Endothelial cell (in vitro differentiated cells): ENCODE measurements around the gene FAM118B. TPM values are rescaled to one million over a fixed set of nuclear protein-coding genes. Genes with fewer than 3 reads are reported as not detected.

ENCODE experiments used
- DNase-seq: peaks from one replicate; pipeline ENCODE4 v3.0.0; 2021; ENCODE audit warnings: low spot score
- H3K27ac Mint-ChIP-seq: one replicate; pipeline ENCODE4 v1.8.0; 2021; ENCODE audit warnings: mixed read lengths, inconsistent platforms; ENCODE audit not compliant: unreplicated experiment
- H3K27me3 Mint-ChIP-seq: one replicate; pipeline ENCODE4 v1.8.0; 2021; ENCODE audit warnings: mild to moderate bottlenecking, moderate library complexity, mixed read lengths, inconsistent platforms; ENCODE audit not compliant: unreplicated experiment
- H3K36me3 Mint-ChIP-seq: one replicate; pipeline ENCODE4 v1.8.0; 2021; ENCODE audit warnings: mild to moderate bottlenecking, low read depth, mixed read lengths, inconsistent platforms; ENCODE audit not compliant: unreplicated experiment
- H3K4me1 Mint-ChIP-seq: one replicate; pipeline ENCODE4 v1.8.0; 2021; ENCODE audit warnings: mild to moderate bottlenecking, mixed read lengths, inconsistent platforms; ENCODE audit not compliant: unreplicated experiment
- H3K4me3 Mint-ChIP-seq: one replicate; pipeline ENCODE4 v1.8.0; 2021; ENCODE audit warnings: mild to moderate bottlenecking, mixed read lengths, inconsistent platforms; ENCODE audit not compliant: unreplicated experiment
- H3K9me3 Mint-ChIP-seq: one replicate; pipeline ENCODE4 v1.8.0; 2021; ENCODE audit warnings: mixed read lengths, inconsistent platforms; ENCODE audit not compliant: unreplicated experiment
- CTCF ChIP-seq: fragments of 200-600 bp; sonication (generic); IDR thresholded peaks from one replicate; pipeline ENCODE4 v1.5.0; 2021; ENCODE audit warnings: antibody characterized with exemption; ENCODE audit not compliant: unreplicated experiment
- total RNA-seq: library from RNA; stranded (reverse); fragmentation: NEBNext Ultra II Directional; extraction: Animal tissue kit (Norgen Biotek cat#: 25700); gene quantifications from one replicate; pipeline ENCODE4 v1.2.1, GENCODE V29; 2021; ENCODE audit not compliant: unreplicated experiment

FAM118B gene
- total RNA-seq, 1 donor from 2014 or later, result 48.1 TPM

- H3K9me3 Mint-ChIP-seq, result no peaks in the 10 kb centered on the region
- peak; percentile 20 for DNase-seq
- peak overlapping the region; percentile 97 for H3K4me3 Mint-ChIP-seq
- no peak for TF ChIP-seq CTCF
- H3K27ac Mint-ChIP-seq, result peak overlapping the region; percentile 99
- peaks cover 11% of the 10 kb centered on the region for H3K27me3 Mint-ChIP-seq
- peaks cover 50% of the 10 kb centered on the region for H3K36me3 Mint-ChIP-seq
- H3K4me1 Mint-ChIP-seq, result peaks cover 47% of the 10 kb centered on the region
Measured at GRCh38 chr11:126268361-126268707, 56.8 kb downstream of the FAM118B start.

- no peak for TF ChIP-seq CTCF
- peak; percentile 100 for DNase-seq
- H3K36me3 Mint-ChIP-seq, result peaks cover 49% of the 10 kb centered on the region
- peaks cover 8% of the 10 kb centered on the region for H3K27me3 Mint-ChIP-seq
- H3K9me3 Mint-ChIP-seq, result no peaks in the 10 kb centered on the region
- H3K4me1 Mint-ChIP-seq, result peaks cover 41% of the 10 kb centered on the region
- H3K27ac Mint-ChIP-seq, result peak within 1 kb of the TSS; percentile 99
- H3K4me3 Mint-ChIP-seq, result peak within 1 kb of the TSS; percentile 97
Measured at GRCh38 chr11:126268708-126269579, 57.4 kb downstream of the FAM118B start, which contains the start of the genes FOXRED1 and SRPRA. FOXRED1 (plus strand) TSS chr11:126269154; CDS start chr11:126269207, 53 bp downstream. SRPRA (minus strand) TSS chr11:126268895; CDS start chr11:126268804, 91 bp downstream.

- no peak for DNase-seq
- H3K4me1 Mint-ChIP-seq, result peaks cover 30% of the 10 kb centered on the region
- H3K9me3 Mint-ChIP-seq, result no peaks in the 10 kb centered on the region
- H3K36me3 Mint-ChIP-seq, result peaks cover 52% of the 10 kb centered on the region
- TF ChIP-seq CTCF, result no peak
- no peak overlapping the region for H3K27ac Mint-ChIP-seq
- H3K4me3 Mint-ChIP-seq, result no peak overlapping the region
- H3K27me3 Mint-ChIP-seq, result peaks cover 26% of the 10 kb centered on the region
Measured at GRCh38 chr11:126277322-126277721, 65.7 kb downstream of the FAM118B start.

- Mint-ChIP-seq H3K36me3 (peaks cover 49% of the 10 kb centered on the region), H3K4me3 (peak overlapping the region; percentile 37), H3K9me3 (no peaks in the 10 kb centered on the region), H3K4me1 (peaks cover 33% of the 10 kb centered on the region), H3K27ac (peak overlapping the region; percentile 36), H3K27me3 (peaks cover 24% of the 10 kb centered on the region)
- TF ChIP-seq CTCF, result no peak
- DNase-seq, result no peak
Measured at GRCh38 chr11:126277780-126278179, 66.2 kb downstream of the FAM118B start.

GRCh38 chr11:126279191-126279590, 67.6 kb downstream of the FAM118B start:
- Mint-ChIP-seq H3K36me3 (peaks cover 46% of the 10 kb centered on the region), H3K9me3 (no peaks in the 10 kb centered on the region), H3K27ac (no peak overlapping the region), H3K4me1 (peaks cover 38% of the 10 kb centered on the region), H3K27me3 (peaks cover 30% of the 10 kb centered on the region), H3K4me3 (peak overlapping the region; percentile 78)
- DNase-seq, result no peak
- no peak for TF ChIP-seq CTCF
